GM18511 (cell line): ENCODE measurements around the gene FLCN.
A peak's percentile ranks its signal among the peaks of the same experiment; 100 is the strongest.
"Not testable (repeated sequence)": the region's sequence is repeated elsewhere in the genome, so short reads cannot be mapped to it uniquely, and the experiment has no call there.

ENCODE experiments used
- ATAC-seq: cut with Tn5 transposase; IDR thresholded peaks from one replicate; pipeline ENCODE4 v1.9.1; 2021; ENCODE audit warnings: mild to moderate bottlenecking, moderate library complexity; ENCODE audit not compliant: unreplicated experiment

Gene FLCN

DNA sequence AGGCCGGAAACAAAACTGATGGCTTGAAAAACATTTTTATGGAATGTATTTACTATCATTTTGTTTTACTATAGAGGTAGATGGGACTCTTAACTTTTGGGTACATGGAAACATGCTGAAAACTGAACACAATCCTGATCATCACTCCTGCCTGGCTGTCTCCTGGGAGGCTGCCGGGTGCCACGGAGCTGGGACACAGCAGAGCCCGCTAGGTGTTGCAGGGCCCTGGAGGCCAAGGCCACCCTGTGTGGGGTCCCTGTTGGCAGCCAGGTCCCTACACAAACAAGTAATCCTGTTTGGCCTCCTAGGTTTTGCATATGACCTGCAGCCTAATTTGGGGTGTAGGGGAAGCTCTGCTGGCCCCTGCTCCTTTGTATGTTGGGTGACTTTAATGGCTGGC is 48.4 kb downstream of the FLCN start:
- no peak for ATAC-seq

DNA sequence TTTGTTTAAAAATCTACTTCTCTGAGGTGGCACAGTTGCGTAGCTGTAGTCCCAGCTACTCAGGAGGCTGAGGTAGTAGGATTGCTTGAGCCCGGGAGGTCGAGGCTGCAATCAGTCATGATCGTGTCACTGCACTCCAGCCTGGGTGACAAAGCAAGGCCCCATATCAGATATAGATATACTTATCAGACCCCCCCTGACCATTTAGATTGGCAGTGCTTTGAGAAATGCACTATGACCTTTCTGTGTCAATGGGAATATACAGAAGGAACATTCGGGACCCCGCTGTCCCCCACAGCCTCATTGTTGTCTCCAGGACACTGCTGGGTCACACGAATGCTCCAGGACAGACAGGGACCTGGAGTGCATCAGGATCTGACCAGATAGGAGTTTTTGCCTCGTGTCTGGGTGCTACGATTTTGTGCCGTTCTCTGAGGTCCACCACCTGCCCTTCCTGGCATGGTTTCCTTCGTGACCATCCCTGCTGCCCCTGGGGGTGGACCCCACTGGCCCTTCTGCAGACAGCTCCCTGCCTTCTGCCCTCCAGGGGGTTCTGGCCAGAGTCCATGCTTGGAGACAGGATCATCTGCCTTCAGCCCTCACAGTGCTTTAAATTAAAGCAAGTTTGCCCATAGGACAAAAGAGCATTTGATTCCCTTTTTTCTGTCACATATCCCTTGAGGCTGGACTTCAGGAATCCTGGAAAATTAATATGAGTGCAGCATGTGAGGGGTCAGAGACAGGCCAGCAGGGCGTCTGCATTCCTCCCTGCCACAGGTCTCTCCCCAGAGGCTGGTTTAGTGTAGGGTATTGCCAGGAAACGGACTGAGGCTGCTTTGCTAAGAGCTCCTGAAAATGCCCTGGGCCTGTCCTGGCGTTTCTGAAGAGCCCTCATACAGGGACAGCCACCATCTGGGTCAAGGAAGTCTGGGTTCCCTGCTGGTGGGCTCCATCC is 50.1 kb downstream of the FLCN start:
- no peak for ATAC-seq

GRCh38 chr17:17186051-17186450 is 50.9 kb downstream of the FLCN start:
- peak; percentile 65 for ATAC-seq

DNA sequence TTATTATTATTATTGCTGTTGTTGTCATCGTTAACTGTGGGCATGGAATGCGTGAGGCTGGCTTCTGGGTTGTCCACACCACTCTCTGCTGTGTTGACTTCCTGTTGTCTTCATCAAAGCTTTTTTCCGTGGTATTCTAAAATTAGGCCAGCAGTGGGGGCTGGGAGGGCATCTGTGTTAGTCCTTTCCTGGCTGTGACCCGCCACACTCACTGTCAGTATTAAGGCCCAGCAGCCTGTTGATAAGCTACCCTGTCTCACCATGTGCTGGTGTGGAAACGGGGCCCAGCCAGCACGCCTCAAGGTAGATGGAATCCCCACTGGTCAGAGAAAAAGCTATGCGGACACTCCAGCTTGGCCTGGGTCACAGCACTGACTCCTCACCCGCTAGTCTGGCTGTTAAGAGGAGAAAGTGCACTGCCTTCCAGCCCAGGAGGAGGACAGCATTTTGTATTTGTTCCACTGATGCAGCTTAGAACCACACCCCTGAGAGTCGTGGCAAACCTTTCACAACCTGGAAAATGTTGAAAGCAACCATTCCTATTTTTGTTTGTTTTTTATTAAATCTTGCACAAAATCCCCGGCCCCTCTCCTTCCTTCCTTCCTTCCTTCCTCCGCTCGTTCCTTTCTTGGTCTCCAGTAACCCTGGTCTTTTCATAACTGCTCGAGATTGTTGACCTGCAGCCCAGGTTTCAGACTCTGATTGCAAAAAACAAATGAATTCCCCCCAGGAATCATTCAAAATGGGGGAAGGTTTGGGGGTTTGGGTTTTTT is 51.8 kb downstream of the FLCN start:
- ATAC-seq = not testable (repeated sequence)

DNA sequence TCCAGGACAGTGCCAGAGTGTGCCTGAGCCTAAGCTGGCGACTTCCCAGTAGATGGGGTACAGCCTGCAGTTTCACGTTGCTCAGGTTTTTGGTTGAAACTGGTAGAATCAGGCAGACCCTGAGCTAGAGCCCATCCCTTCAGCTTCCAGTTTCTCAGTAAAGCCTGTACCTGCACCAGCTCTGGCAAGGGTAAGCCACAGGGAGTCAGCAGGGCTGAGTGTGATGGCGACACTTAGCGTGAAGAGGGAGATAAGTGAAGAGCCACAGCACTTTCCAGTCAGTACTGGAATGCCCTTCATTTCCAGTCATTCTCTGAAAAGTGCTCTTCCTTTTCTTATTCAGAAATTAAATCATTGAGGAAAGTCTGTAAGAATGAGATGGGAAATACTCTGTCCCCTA is 53.2 kb downstream of the FLCN start:
- no peak for ATAC-seq

DNA sequence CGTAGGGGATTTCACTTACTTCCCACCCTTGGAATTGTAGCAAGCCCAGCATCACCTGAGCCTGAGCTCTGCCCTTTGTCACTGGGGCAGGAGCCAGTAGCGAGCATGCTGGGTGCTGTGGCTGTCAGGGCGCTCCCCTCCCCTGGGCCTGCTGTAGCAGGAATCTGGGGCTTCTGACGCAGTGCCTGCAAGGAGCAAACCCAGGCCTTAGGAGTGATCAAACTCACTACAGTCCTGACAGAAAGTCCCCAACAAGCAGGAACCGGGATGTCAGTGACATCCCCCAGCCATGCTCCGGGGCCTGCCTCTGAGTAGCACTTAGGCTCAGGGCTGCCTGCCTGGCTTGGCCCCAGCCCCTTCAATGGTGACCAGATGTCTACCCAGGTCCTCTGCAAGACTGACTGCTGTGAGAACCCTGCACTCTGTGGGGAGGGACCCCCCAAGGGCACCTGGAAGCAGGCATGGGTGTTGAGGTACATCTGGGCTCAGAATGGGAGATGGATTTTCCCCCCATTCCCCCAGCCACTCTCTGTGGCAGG is 54.3 kb downstream of the FLCN start:
- ATAC-seq = no peak

DNA sequence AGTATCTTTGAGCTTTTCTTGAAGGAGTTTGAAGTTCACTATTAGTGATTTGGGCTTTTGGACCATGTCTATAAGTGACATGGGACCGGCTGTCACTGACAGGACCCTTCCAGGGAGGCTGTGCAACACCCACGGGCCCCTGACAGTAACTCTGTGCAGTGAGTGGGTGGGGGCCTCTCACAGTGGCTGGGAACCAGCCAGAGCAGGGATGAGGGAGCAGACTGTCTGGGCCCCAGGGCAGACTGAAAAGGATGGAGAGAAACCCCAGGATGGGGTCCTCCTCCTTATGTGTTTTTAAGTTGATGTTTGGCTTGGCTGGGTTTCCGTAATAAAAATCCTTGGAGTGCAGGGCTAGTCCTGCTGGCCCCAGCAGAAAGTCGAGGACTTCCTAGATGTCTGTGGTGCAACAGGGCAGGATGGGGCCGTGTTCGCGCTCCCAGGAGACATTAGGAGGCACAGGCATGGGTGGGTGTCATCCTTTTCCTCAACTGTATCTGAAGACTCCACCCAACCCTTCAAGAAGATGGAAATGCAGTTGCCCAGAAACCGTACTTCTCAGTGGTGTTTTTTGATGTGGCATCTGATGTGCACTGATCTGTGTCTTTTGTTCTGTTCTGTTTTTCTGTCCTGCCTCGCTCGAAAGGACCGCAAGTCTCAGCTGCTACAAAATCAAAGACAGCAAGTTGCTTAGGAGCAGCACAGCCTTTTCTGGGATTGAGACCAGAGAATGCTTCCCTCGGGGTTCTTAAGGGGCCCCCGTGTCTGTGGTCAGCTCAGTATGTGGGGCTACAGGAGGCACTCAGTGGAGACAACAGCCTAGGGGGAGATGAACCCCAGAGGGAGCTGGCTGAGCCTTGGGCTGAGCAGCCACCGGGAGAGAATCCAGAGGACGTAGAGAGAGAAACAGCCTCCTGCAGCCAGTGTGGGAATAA is 55.0 kb downstream of the FLCN start:
- ATAC-seq = no peak

DNA sequence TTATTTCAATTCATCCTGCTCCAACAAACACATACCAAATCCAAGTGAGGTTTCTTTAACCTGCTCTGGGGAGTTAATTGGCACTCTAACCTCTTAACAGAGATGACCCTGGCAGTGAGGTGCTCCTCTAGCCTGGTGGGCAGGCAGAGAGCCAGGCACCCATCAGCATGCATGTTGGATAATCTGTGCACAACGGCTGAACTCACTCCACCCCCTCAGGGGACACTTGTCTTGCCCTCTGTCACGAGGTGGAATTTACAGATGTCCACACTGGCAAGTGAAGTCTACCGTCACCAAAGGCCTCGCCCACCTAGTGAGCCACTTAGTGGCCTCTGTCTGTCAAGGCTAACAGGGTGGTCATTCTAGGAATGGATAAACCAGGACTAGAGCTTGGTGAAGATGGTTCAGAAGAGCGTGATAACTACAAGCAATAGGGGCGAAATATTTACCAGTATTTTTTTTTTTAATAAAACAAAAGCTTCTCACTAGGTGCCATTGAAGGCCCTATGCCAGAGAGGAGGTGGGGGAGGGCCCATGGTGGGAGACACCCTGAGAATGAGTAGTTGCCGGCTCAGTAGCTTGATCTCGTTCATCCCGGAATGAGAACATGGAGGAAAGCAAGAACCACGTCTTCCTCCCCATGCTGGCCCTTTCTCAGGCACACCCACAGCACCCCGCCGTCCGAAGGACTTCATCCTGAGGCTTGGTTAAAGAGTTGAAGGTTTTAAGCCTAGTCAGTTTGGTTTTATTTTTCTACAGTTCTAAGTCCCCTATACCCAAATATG is 56.0 kb downstream of the FLCN start:
- no peak for ATAC-seq

- no peak for ATAC-seq
These were observed 56.8 kb downstream of the FLCN start for GRCh38 chr17:17180141-17180603.

DNA sequence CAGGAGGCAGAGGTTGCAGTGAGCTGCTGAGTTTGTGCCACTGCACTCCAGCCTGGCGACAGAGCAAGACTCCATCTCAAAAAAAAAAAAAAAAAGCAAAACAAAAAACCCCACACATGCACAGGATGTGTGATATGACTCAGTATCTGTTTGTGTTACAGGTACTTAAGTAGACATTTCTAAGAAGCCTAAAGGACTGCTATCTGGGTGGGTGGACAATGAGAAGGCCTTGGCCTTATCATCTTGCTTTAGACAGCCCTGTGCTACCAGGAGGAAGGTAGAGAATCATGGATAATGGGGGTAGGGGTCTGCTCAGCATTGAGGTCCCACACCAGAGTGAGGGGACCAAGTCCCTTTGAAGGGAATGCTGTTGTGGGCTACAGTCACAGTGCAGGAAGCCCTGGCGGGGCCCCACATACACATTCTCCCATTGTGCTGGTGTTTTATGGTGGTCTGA is 57.6 kb downstream of the FLCN start:
- peak; percentile 66 for ATAC-seq

GRCh38 chr17:17177176-17177575 is 59.8 kb downstream of the FLCN start:
- ATAC-seq = no peak

DNA sequence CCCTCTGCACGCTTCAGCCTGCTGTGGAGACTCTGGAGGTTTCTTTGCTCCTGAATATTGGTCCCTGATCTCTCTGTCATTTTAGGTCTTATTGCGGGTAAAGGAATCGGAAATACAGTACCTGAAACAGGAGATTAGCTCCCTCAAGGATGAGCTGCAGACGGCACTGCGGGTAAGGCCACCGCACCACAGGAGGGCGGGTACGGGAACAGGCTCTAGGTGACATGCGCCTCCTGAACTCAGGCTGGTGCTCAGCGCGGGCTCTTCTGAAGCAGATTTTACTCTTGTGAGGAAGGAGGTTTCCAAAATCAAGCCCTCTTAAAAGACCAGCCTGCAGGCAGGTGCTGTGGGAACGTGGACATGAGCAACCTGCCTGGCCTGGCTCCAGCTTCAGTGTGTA is 60.6 kb downstream of the FLCN start:
- no peak for ATAC-seq

DNA sequence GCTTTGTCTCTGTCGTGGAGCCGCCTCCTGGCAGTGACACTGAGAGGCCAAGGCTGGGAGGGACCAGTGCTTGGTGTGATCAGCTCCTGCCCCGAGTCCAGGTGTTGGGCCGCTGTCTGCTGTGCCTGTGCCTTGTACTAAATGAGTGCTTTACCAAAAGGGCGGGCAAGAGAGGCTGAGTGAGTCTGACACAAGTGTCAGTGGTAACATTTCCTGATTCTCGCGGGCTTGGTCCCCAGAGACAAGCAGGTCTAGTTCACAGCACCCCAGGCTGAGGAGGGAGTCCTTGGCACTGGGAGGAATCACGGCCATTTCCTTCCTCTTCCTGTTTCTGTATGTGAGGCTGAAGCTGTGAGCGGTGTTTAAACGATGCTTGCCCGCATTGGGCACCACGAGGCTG is 61.1 kb downstream of the FLCN start:
- no peak for ATAC-seq

DNA sequence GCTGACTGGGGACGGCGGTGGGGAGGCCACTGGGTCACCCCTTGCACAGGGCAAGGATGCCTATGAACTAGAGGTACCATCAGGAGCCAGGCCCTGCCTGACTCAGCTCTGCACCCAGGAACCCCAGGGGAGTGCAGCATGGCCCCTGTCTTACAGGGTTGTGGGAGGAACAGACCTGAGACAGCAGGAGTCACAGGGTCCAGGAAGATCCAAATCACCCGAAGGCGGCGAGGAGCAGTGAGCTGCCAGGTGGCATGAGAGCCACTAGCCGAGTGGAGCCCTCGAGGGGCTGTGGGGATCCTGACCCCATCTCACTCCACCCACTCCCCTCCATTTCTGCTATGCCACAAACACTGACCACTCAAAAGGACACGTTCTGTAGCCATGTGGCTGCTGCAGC is 61.6 kb downstream of the FLCN start:
- ATAC-seq = no peak

- no peak for ATAC-seq
These were observed 63.0 kb downstream of the FLCN start for GRCh38 chr17:17173921-17174320.

DNA sequence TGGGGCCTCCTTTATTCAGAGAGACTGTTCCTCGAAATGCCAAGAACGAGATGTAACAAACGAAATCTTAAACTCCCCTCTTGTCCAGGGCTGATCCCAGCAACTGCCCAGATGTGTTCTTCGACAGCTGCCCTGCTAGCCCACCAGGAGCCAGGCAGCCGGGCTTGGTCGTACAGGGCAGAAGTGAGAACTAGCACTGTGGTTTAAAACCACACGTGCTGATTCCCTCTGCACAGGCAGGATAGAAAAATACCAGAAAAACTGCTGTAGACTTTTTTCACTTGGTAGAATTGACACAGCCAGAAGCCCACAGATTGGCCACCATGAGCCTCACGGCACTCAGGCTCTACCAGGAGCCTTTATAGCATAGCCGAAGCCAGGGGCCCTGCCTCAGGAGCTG is 64.0 kb downstream of the FLCN start:
- ATAC-seq = no peak

GRCh38 chr17:17172001-17172939 is 64.7 kb downstream of the FLCN start:
- no peak for ATAC-seq

DNA sequence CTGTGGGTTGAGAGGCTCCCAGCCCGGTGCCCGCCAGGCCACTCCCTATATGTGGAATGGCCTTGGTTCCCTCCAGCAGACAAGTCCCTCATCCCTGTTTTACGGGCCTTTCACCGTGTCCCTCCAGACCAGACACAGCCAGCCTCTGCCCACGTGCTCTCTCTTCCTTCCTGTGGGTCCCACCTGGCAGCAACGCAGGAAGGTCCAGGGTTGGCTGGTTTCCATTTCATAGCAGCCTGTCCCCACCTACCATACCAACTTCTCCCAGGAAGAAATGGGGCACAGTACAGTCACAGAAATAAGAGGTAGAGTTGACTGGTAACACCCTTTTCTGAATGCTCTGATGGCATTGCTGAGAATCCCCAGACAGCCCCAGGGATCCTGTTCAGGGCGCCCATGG is 65.8 kb downstream of the FLCN start:
- ATAC-seq = no peak
